Epithelial cell of proximal tubule (primary cell): ENCODE measurements around the gene HOXC11. TPM values are rescaled to one million over a fixed set of nuclear protein-coding genes. Genes with fewer than 3 reads are reported as not detected.

Source experiments
- DNase-seq: peaks from one replicate; pipeline ENCODE4 v3.0.0-alpha.2; 2011; ENCODE audit warnings: low read depth
- H3K4me3 ChIP-seq: 2 replicates; pipeline ENCODE4 v1.5.1; 2011; ENCODE audit warnings: low read depth, mild to moderate bottlenecking, low read length
- total RNA-seq: library from RNA; depleted of rRNA; stranded (reverse); fragments of >200 nt; gene quantifications from 2 replicates; pipeline ENCODE4 v1.2.3, GENCODE V29; 2015
- TF ChIP-seq, protein P1 (sequence below): conservative IDR thresholded peaks from 2 replicates; pipeline ENCODE4 v1.5.1; 2012; ENCODE audit warnings: low read depth, mild to moderate bottlenecking, low read length

The HOXC11 gene
- total RNA-seq, 1 donor from 2014 or later: 1.0 TPM

DNA sequence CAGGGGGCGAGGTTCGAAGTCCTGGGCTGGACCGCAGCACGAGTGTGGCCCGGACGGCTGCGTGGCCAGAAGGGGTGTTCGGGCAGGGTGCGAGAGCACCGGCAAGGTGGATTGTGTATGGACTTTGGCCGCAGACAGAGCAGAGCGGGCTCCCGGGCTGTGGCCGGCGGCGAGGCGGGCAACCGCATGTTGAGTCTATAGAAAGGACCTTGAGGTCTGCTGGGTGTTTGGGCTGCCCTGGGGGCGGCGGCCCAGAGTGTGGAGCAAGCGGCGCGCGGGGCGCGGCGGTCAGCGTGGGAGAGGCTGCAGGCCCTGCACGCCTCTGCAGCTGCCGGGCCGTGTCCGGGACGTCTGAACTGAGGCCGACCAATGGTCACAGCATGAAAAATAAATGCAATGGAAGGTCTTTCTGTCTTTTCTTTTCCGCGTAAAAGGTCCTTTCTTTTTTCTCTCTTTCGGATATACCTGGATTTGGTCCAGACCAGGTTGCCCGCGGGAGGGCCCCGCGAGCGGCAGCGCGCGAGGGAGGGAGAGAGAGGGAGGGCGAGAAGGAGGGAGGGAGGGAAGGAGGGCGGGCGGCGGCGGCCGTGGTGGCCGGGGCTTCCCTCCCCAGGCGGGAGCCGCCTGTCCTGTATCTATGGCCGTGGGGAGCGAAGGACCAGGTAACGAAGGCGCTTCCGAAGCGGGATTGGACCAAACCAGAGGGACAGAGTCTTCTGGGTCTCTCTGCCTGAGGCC, 21.5 kb downstream of the HOXC11 start:
- H3K4me3 ChIP-seq: peak overlapping the region; percentile 84
- DNase-seq: no peak
- TF ChIP-seq, protein P1, sequence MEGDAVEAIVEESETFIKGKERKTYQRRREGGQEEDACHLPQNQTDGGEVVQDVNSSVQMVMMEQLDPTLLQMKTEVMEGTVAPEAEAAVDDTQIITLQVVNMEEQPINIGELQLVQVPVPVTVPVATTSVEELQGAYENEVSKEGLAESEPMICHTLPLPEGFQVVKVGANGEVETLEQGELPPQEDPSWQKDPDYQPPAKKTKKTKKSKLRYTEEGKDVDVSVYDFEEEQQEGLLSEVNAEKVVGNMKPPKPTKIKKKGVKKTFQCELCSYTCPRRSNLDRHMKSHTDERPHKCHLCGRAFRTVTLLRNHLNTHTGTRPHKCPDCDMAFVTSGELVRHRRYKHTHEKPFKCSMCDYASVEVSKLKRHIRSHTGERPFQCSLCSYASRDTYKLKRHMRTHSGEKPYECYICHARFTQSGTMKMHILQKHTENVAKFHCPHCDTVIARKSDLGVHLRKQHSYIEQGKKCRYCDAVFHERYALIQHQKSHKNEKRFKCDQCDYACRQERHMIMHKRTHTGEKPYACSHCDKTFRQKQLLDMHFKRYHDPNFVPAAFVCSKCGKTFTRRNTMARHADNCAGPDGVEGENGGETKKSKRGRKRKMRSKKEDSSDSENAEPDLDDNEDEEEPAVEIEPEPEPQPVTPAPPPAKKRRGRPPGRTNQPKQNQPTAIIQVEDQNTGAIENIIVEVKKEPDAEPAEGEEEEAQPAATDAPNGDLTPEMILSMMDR: no peak

DNA sequence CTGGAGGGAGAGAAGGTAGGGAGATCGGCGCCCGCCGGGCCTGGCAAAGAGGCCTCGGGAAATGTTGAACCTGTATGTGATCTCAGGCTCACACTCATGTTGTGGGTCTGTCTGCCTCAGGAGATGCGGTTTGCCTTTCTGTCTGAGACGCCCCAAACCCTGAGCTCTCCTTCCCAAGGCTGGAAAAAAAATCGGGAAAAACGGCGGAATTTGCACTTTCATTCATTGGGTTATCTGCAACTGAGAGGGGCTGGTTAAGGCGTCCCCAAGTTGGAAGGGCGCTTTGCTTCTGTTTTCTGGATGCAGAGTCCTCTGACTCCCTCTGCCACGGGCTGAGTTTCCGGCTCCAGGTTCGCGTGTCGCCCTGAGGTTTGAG, 22.1 kb downstream of the HOXC11 start:
- peak overlapping the region; percentile 84 for H3K4me3 ChIP-seq

DNA sequence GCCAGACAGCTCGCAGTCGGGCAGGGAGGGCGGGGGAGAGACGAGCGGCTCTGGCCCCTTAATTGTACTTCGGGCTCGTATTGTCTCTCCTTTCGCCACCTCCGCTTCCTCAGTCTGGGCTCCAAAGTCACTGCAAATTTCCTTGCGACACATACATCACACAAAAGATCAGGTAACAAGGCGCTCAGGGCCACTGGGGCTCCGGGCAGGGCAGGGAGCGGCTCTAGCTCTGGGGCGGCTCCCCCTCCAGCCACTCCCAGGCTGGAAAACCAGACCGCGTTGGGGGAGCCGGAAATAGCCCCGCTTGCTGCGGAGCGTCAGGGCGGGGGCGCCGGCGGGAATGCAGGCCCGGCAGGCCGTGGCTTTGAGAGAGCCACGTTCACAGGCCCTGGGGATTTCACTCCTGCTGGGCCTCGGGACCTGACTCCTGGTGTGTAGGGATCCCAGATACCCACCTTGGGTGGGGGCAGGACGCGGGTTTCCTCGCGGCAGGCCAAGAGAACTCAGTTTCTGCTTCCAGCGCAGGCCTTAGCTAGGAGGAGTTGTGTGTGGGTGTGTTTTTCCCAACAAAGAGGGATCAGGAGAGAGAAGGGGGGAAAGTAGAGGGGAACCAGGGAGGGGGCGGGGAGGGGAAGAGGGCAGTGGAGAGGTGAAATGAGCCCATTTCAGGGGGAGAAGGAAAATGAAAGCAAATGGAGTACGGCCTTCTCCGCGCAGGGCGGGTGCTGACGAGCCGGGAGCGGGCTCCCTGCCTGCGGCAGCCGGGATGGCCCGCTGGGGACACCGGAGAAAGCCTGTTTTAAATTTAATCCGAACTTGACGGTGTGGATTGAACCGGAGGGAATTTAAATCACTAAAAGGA, 22.7 kb downstream of the HOXC11 start:
- TF ChIP-seq, protein P1: no peak
- peak overlapping the region; percentile 84 for H3K4me3 ChIP-seq
- no peak for DNase-seq

More for the DNA sequence above, 22.1 kb downstream of the HOXC11 start:
- TF ChIP-seq, protein P1: no peak
- no peak for DNase-seq

DNA sequence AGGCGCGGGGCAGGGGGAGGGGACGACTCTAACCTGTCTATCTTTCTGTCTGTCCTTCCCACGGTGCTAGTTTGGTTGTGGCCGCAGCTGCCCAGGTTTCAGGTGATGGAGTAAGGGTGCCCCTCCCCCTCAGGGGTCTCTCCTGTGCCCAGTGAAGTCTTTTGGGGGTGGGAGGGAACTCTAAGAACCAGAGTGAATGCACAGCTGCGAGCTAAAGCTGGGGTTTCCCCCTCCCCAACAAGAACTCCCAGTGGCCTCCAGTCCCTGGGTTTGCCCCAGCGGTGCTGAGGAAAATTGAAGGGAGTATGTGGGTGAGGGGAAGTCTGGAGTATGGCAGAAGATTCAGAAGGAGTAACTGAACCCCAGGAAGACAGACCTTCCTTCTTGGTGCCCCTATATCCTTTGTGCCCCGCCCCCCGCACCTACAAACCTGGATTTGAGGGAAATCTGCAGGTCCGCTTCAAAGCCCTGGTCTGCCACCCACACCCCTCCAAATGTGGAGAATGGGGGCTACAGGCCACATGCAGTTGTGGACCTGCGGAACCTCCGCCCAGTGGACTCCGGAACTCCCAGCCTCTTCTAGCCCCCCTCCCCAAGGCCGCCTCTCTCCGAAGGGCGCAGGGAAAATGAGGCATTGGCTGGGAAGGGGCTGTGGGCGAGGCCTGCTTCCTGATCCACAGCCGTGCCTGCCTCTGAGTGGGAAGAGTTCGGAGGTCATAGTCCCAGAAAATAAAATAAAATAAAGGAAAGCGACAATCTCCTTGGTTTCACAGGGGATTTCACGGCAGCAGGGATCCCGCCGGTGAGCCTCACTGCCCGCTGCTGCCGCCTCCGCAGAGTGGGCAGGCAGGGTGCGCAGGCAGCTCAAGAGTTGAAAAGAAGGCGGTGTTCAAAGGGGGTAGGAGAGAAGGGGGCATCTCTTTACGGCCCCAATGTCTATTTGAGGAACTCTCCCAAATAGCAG, 23.6 kb downstream of the HOXC11 start:
- peak overlapping the region; percentile 84 for H3K4me3 ChIP-seq
- no peak for DNase-seq
- TF ChIP-seq, protein P1: no peak

DNA sequence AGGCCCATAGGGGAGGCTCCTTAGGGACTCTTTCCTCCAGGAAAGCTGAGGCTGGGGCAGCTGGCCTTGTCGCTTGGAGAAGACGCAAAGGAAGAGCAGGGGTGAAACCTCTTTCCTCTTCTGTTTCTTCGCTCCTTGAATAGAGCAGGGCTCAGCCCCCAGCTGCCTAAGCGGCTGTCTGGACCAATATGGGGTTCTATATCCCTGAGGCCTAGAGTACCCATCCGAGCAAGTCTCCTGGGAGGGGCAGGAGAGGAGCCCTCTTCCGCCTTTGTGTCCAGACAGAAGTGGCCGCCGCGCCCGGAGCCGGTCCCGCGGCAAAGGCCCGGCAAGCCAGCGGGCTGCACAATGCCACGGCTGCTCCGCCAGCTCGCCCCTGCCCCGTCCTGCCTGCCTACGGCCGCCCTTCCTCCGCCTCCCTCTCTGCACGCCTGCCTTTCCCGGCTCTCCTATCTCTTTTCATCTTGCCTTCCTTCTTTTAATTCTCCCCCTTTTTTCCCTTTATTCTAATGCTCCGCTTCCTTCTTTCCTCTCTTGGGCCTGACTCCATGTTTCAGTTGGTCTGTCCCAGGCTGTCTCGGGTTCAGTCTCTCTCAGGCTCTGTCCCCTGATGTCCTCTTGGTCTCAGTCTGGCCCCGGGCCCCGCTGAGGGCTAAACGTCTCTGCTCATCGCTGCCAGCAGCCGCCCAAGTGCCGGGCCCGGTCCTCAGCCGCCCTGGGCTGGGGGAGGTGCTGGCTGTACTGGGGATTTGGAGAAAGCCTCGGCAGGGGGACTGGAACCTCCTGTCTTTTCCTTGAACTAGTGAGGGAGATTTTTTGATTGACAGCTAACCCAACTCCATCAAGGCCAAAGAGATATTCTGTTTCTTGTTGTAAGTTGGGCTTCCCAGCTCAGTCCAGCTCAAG, 24.5 kb downstream of the HOXC11 start:
- no peak for DNase-seq
- H3K4me3 ChIP-seq: peak overlapping the region; percentile 84
- TF ChIP-seq, protein P1: no peak
